CD4-positive, alpha-beta T cell treated with Interleukin-4 for 4 hours (primary cell): ENCODE data around the gene RGPD4.

Experiments used
- DNase-seq: peaks from one replicate; pipeline ENCODE4 v3.0.0-alpha.2; 2020

Gene RGPD4

DNA sequence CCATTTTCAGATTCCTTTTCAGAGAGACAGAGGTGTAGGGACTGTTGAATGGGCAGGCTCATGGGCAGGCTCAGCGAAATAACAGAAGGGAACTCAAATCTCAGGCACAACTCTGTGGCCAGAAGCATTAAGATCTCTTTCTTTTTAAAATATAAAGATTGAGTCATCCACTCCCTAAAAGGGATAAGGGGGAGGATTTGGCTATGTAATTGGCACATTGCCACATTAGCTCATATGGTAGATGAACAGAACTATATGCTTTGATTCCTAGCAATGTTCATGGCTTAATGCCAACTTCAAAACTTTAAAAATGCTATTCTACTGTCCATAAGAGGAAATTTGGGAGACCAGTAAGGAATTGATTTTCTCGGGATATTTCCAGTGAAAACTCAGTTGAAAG, 105.8 kb downstream of the RGPD4 start:
- no peak for DNase-seq

DNA sequence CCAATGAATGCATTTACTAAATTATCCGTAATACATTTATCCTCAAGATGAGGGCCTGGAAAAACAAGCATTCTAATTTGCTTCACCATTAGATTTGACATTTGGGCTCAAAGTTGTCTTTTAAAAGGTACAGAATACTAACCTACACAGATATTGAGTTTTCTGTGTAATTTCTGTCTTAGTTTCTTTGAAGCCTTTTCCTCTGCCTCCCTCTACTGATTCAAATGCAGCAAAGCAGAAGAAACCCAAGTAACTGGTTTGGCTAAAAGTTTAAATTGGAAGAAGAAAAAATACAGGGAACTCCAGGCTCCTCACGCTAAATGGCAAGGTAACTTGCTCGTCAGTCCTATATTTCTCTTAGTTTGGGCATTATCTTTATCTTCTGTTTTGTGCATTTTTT, 106.3 kb downstream of the RGPD4 start:
- DNase-seq = no peak

DNA sequence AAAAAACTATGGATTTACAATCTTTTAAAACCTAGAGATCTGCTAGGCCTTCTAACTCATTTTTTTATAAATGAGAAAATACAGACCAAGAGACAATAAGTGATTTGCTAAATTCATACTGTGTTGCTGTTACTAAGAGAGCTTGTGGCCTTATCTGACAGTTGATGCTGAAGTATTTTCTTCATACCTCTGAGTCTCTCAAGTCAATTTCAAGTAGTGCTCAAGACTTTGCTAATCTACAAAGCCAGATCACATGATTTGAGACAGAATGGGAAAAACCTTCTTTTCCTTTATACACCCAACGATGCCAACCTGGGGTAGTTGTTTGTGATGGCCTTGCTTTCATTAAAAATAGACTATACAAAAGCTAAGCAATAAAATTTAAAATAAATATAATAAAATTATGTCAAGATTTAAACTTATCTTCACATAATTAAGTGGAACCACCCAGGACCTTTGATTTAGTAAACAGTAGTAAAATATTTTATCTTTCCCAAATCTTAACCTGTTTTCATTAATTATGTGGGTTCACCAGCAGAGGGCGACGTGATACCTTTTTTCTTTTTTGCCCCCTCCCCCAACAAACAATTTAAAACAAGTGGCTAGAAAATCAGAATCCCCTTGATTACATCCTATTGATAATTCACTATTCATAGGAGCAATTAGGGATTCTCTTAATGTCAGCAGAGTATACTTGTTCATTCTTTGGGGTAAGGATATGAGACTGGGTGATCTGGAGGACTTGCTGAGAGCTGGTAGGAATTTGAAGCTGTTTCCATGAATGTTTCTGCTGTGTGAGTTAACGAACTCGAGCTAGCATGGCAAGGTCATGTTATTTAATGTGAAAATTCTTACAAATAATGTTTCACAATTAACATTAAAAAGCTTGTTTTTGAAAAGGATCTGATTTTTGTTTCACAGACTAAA, 110.0 kb downstream of the RGPD4 start:
- no peak for DNase-seq
